Measurements from ENCODE around the gene HOXC9. TPM values are rescaled to one million over a fixed set of nuclear protein-coding genes. Genes with fewer than 3 reads are reported as not detected.

HOXC9 gene
- total and polyA plus RNA-seq, 3 experiments from 2014 or later = not detected

- ChIA-PET POLR2A (no interaction called here), CTCF (interaction anchor here (2.5 to 6.1 kb wide), 2 partner anchors 19 to 165 kb away, joined by 10 to 56 read pairs; partner anchors contain the start of gene HOXC4)
- peak overlapping the region in 1 of 8 donors; percentile 29 for H3K27ac Mint-ChIP-seq
- peaks cover 15 to 29% (median 20%) of the 10 kb centered on the region in 3 donors for H3K4me1 Mint-ChIP-seq
- no peaks in the 10 kb centered on the region for H3K36me3 Mint-ChIP-seq
- Histone ChIP-seq H3K4me3 (ENCODE audit: low read length) (no peak overlapping the region), H3K27ac (ENCODE audit: low read depth, low read length) (no peak overlapping the region), H3K9me3 (ENCODE audit: low read length) (no peaks in the 10 kb centered on the region), H3K36me3 (ENCODE audit: insufficient read depth, low read length) (no peaks in the 10 kb centered on the region), H3K27me3 (ENCODE audit: insufficient read depth, low read length, poor library complexity, severe bottlenecking) (peaks cover 63% of the 10 kb centered on the region), H3K4me1 (ENCODE audit: insufficient read depth, low read length) (peaks cover 15% of the 10 kb centered on the region)
- H3K9me3 Mint-ChIP-seq = peaks cover 0 to 8% (median 2%) of the 10 kb centered on the region in 5 donors
- DNase-seq = no peak
- H3K4me3 Mint-ChIP-seq = peak overlapping the region in 4 of 7 donors; percentile 25 to 63 (median 44)
- peaks cover 66 to 86% of the 10 kb centered on the region in 2 donors for H3K27me3 Mint-ChIP-seq
Observed at GRCh38 chr12:54034785-54035310, 34.9 kb downstream of the HOXC9 start.

DNA sequence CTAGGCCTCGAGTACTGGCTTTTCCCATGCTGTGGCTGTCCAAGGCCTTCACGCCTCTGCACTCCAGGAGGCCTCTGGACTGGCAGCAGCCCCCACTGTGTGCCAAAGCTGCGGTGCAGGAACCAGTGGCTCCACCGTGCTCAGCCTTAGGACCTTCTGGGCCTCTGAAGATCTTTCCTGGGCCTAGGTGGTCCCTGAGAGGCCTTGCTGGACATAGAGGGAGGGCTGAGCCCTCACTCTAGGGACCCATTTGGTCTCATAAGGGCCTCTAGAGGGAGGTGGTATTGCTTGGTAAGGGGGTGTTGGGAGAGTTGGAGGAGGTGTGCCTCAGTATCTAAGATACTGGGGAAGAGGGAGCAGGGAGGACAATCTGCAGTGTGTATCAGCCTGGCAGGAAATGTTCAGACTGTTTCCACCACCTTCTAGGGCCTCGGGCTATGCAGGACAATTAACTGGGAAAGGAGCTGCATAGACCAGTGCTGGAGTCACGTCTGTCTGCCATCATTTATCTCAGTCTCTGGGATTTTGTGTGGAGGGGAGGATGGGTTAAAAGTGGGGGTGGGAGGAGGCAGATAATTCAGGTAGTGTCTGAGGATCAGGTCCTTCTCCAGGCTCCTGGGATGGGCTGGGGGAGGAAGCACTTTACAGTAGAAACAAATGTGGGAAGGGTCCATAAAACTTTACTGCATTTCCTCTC, 35.8 kb downstream of the HOXC9 start:
- Histone ChIP-seq H3K9me3 (ENCODE audit: low read length) (no peaks in the 10 kb centered on the region), H3K4me3 (ENCODE audit: low read length) (no peak overlapping the region), H3K4me1 (ENCODE audit: insufficient read depth, low read length) (peaks cover 15% of the 10 kb centered on the region), H3K36me3 (ENCODE audit: insufficient read depth, low read length) (no peaks in the 10 kb centered on the region), H3K27me3 (ENCODE audit: insufficient read depth, low read length, poor library complexity, severe bottlenecking) (peaks cover 65% of the 10 kb centered on the region), H3K27ac (ENCODE audit: low read depth, low read length) (no peak overlapping the region)
- Mint-ChIP-seq H3K4me3 (no peak overlapping the region), H3K27ac (peak overlapping the region in 1 of 8 donors; percentile 12), H3K36me3 (no peaks in the 10 kb centered on the region), H3K27me3 (peaks cover 71 to 86% of the 10 kb centered on the region in 2 donors), H3K4me1 (peaks cover 15 to 27% (median 16%) of the 10 kb centered on the region in 3 donors), H3K9me3 (peaks cover 0 to 8% (median 2%) of the 10 kb centered on the region in 5 donors)
- CTCF ChIA-PET = interaction anchor here (1.0 to 6.1 kb wide), 3 partner anchors 18 to 179 kb away, joined by 3 to 56 read pairs (median 10); partner anchors contain the start of gene HOXC4
- DNase-seq = no peak
- POLR2A ChIA-PET = no interaction called here

DNA sequence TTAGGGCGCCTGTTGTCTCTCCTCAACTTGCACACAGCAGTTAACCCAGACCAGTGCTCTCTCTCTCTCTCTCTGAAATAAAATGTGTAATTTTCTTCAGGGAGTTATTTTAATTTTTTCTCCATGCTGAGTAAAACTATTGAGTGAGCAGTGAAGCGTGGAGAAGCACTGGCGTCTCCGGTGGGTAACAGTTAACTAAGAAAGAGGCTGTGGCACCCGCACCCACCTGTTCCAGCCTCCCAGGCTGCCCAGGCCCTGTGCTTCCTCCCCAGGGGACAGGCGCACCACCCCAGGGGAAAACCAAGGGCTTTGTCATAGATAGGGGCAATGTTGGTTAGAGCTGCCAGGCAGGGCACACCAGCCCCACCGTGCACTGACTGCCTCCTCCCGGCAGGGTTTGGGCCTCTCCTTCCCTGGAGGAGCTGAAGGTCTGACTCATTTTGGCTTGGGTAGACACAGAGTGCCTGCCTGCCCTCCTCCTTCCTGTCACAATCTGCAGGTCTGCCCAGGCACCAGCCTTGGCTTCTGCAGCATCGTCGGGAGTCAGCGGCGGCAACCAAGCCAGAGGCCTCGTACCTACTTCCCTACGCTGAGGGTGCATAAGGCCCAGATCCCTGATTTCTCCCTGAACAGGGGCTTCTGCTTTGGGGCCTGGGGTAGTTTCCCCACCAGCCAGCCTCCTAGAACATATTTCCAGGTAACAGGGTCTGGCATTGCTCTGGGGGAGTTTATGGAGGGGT, 36.8 kb downstream of the HOXC9 start:
- H3K36me3 Mint-ChIP-seq = no peaks in the 10 kb centered on the region
- no peak for DNase-seq

GRCh38 chr12:54037360-54038283, 37.7 kb downstream of the HOXC9 start:
- H3K9me3 ChIP-seq (ENCODE audit: low read length) = no peaks in the 10 kb centered on the region
- peaks cover 71 to 84% of the 10 kb centered on the region in 2 donors for H3K27me3 Mint-ChIP-seq
- peaks cover 13 to 21% (median 15%) of the 10 kb centered on the region in 3 donors for H3K4me1 Mint-ChIP-seq
- POLR2A ChIA-PET = no interaction called here
- peaks cover 11% of the 10 kb centered on the region for H3K4me1 ChIP-seq (ENCODE audit: insufficient read depth, low read length)
- CTCF ChIA-PET = interaction anchor here (1.1 kb wide), 1 partner anchor 164 kb away, joined by 3 read pairs; no protein-coding TSS in a partner anchor
- no peaks in the 10 kb centered on the region for H3K36me3 Mint-ChIP-seq
- H3K4me3 ChIP-seq (ENCODE audit: low read length) = no peak overlapping the region
- no peak for DNase-seq
- peak overlapping the region in 1 of 8 donors; percentile 19 for H3K27ac Mint-ChIP-seq
- peaks cover 0 to 6% (median 1%) of the 10 kb centered on the region in 5 donors for H3K9me3 Mint-ChIP-seq
- peaks cover 53% of the 10 kb centered on the region for H3K27me3 ChIP-seq (ENCODE audit: insufficient read depth, low read length, poor library complexity, severe bottlenecking)
- no peak overlapping the region for H3K27ac ChIP-seq (ENCODE audit: low read depth, low read length)
- no peaks in the 10 kb centered on the region for H3K36me3 ChIP-seq (ENCODE audit: insufficient read depth, low read length)
- no peak overlapping the region for H3K4me3 Mint-ChIP-seq

More for the DNA sequence above, 36.8 kb downstream of the HOXC9 start:
- Histone ChIP-seq H3K27ac (ENCODE audit: low read depth, low read length) (no peak overlapping the region), H3K4me1 (ENCODE audit: insufficient read depth, low read length) (peaks cover 15% of the 10 kb centered on the region), H3K27me3 (ENCODE audit: insufficient read depth, low read length, poor library complexity, severe bottlenecking) (peaks cover 56% of the 10 kb centered on the region), H3K9me3 (ENCODE audit: low read length) (no peaks in the 10 kb centered on the region), H3K36me3 (ENCODE audit: insufficient read depth, low read length) (no peaks in the 10 kb centered on the region), H3K4me3 (ENCODE audit: low read length) (no peak overlapping the region)
- Mint-ChIP-seq H3K27ac (no peak overlapping the region), H3K4me1 (peaks cover 15 to 26% (median 16%) of the 10 kb centered on the region in 3 donors), H3K4me3 (no peak overlapping the region), H3K9me3 (peaks cover 0 to 8% (median 2%) of the 10 kb centered on the region in 5 donors), H3K27me3 (peaks cover 73 to 86% of the 10 kb centered on the region in 2 donors)
- CTCF ChIA-PET = interaction anchor here (2.5 kb wide), 1 partner anchor 17 kb away, joined by 10 read pairs; the partner anchor contains the start of gene HOXC4
- POLR2A ChIA-PET = no interaction called here

- Histone ChIP-seq H3K27ac (ENCODE audit: low read depth, low read length) (no peak overlapping the region), H3K36me3 (ENCODE audit: insufficient read depth, low read length) (no peaks in the 10 kb centered on the region), H3K27me3 (ENCODE audit: insufficient read depth, low read length, poor library complexity, severe bottlenecking) (peaks cover 51% of the 10 kb centered on the region), H3K9me3 (ENCODE audit: low read length) (no peaks in the 10 kb centered on the region), H3K4me3 (ENCODE audit: low read length) (no peak overlapping the region), H3K4me1 (ENCODE audit: insufficient read depth, low read length) (peaks cover 3% of the 10 kb centered on the region)
- ChIA-PET CTCF (interaction anchor here (1.1 kb wide), 1 partner anchor 163 kb away, joined by 3 read pairs; no protein-coding TSS in a partner anchor), POLR2A (no interaction called here)
- no peaks in the 10 kb centered on the region for H3K36me3 Mint-ChIP-seq
- H3K4me1 Mint-ChIP-seq = peaks cover 8 to 13% (median 10%) of the 10 kb centered on the region in 3 donors
- H3K27ac Mint-ChIP-seq = peak overlapping the region in 1 of 8 donors; percentile 19
- no peak for DNase-seq
- peaks cover 70 to 86% of the 10 kb centered on the region in 2 donors for H3K27me3 Mint-ChIP-seq
- H3K4me3 Mint-ChIP-seq = no peak overlapping the region
- H3K9me3 Mint-ChIP-seq = peaks cover 0 to 2% (median 0%) of the 10 kb centered on the region in 5 donors
Observed at GRCh38 chr12:54038284-54038870, 38.4 kb downstream of the HOXC9 start.

DNA sequence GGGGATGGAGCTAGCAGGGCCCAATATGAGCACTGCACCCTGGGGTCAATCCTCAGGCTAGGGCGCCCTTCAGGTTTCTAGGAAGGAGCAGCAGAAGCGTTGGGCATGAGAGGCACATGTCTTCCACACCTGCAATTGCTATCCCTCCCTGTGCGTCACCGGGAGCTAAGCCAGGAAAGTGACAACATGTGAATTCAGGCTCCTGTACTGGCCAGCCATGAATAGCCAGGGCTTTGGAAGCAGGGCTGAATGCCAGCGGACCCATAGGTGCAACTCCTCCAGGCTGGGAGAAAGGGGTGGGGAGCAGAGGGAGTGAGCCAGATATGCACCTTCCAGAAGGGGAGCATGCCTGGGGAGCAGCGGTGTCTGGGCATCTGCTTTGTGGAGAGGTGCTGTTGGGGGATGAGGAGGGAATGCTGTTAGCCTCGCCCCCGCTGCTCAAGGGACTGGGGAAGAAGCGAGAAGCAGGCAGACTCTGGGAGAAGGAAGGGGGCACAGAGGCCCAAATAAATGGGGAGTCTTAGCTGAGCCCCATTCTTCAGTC, 39.0 kb downstream of the HOXC9 start:
- CTCF ChIA-PET = no interaction called here
- peaks cover 0 to under 1% (median 0%) of the 10 kb centered on the region in 5 donors for H3K9me3 Mint-ChIP-seq
- no peaks in the 10 kb centered on the region for H3K36me3 ChIP-seq (ENCODE audit: insufficient read depth, low read length)
- peaks cover 7 to 12% (median 9%) of the 10 kb centered on the region in 3 donors for H3K4me1 Mint-ChIP-seq
- H3K4me3 Mint-ChIP-seq = no peak overlapping the region
- H3K36me3 Mint-ChIP-seq = no peaks in the 10 kb centered on the region
- H3K4me3 ChIP-seq (ENCODE audit: low read length) = no peak overlapping the region
- H3K27ac ChIP-seq (ENCODE audit: low read depth, low read length) = no peak overlapping the region
- no peaks in the 10 kb centered on the region for H3K9me3 ChIP-seq (ENCODE audit: low read length)
- no peak overlapping the region for H3K27ac Mint-ChIP-seq
- no peak for DNase-seq
- POLR2A ChIA-PET = no interaction called here
- peaks cover 47% of the 10 kb centered on the region for H3K27me3 ChIP-seq (ENCODE audit: insufficient read depth, low read length, poor library complexity, severe bottlenecking)
- H3K27me3 Mint-ChIP-seq = peaks cover 73 to 88% of the 10 kb centered on the region in 2 donors
- no peaks in the 10 kb centered on the region for H3K4me1 ChIP-seq (ENCODE audit: insufficient read depth, low read length)

Measured in CD8-positive, alpha-beta memory T cell (primary cell).